ENCODE data around the gene C19orf33. TPM values are rescaled to one million over a fixed set of nuclear protein-coding genes. Genes with fewer than 3 reads are reported as not detected.

C19orf33 gene
- total RNA-seq, 1 experiment from 2014 or later: not detected

GRCh38 chr19:38265921-38266429, 38.1 kb upstream of the C19orf33 start:
- Histone ChIP-seq H3K36me3 (ENCODE audit: insufficient read depth, low read length) (no peaks in the 10 kb centered on the region), H3K9me3 (ENCODE audit: low read length) (no peaks in the 10 kb centered on the region), H2AFZ (ENCODE audit: low read length) (no peak overlapping the region), H3K27ac (ENCODE audit: low read length) (no peak overlapping the region), H3K9ac (ENCODE audit: low read length) (no peak overlapping the region), H4K20me1 (ENCODE audit: insufficient read depth, low read depth, low read length) (no peaks in the 10 kb centered on the region), H3K4me2 (ENCODE audit: low read depth, low read length, poor library complexity, severe bottlenecking) (no peak overlapping the region), H3K27me3 (ENCODE audit: low read length) (no peaks in the 10 kb centered on the region), H3K79me2 (ENCODE audit: low read length) (no peaks in the 10 kb centered on the region), H3K4me1 (ENCODE audit: low read length) (0 out of 2 replicates have a peak, but pooled peaks cover 3% of the 10 kb centered on the region), H3K9me2 (replicated peaks; ENCODE audit: insufficient read depth, low read length) (no peaks in the 10 kb centered on the region), H3K4me3 (ENCODE audit: low read length) (no peak overlapping the region)
- no peak for DNase-seq

GRCh38 chr19:38266981-38267597, 37.0 kb upstream of the C19orf33 start:
- Histone ChIP-seq H3K4me1 (ENCODE audit: low read length) (0 out of 2 replicates have a peak, but pooled peaks cover 3% of the 10 kb centered on the region), H3K9ac (ENCODE audit: low read length) (no peak overlapping the region), H2AFZ (ENCODE audit: low read length) (no peak overlapping the region), H3K36me3 (ENCODE audit: insufficient read depth, low read length) (no peaks in the 10 kb centered on the region), H3K79me2 (ENCODE audit: low read length) (no peaks in the 10 kb centered on the region), H3K4me3 (ENCODE audit: low read length) (no peak overlapping the region), H3K27me3 (ENCODE audit: low read length) (no peaks in the 10 kb centered on the region), H3K27ac (ENCODE audit: low read length) (no peak overlapping the region), H4K20me1 (ENCODE audit: insufficient read depth, low read depth, low read length) (no peaks in the 10 kb centered on the region), H3K9me3 (ENCODE audit: low read length) (no peaks in the 10 kb centered on the region), H3K9me2 (replicated peaks; ENCODE audit: insufficient read depth, low read length) (no peaks in the 10 kb centered on the region), H3K4me2 (ENCODE audit: low read depth, low read length, poor library complexity, severe bottlenecking) (no peak overlapping the region)
- DNase-seq: no peak

GRCh38 chr19:38267761-38268483, 36.1 kb upstream of the C19orf33 start:
- Histone ChIP-seq H3K79me2 (ENCODE audit: low read length) (no peaks in the 10 kb centered on the region), H3K9ac (ENCODE audit: low read length) (no peak overlapping the region), H3K27me3 (ENCODE audit: low read length) (no peaks in the 10 kb centered on the region), H4K20me1 (ENCODE audit: insufficient read depth, low read depth, low read length) (no peaks in the 10 kb centered on the region), H2AFZ (ENCODE audit: low read length) (no peak overlapping the region), H3K36me3 (ENCODE audit: insufficient read depth, low read length) (no peaks in the 10 kb centered on the region), H3K9me2 (replicated peaks; ENCODE audit: insufficient read depth, low read length) (no peaks in the 10 kb centered on the region), H3K27ac (ENCODE audit: low read length) (no peak overlapping the region), H3K4me1 (ENCODE audit: low read length) (0 out of 2 replicates have a peak, but pooled peaks cover 3% of the 10 kb centered on the region), H3K9me3 (ENCODE audit: low read length) (no peaks in the 10 kb centered on the region), H3K4me2 (ENCODE audit: low read depth, low read length, poor library complexity, severe bottlenecking) (no peak overlapping the region), H3K4me3 (ENCODE audit: low read length) (no peak overlapping the region)
- DNase-seq: no peak

- no peaks in the 10 kb centered on the region for H3K9me3 ChIP-seq (ENCODE audit: low read length)
- no peak overlapping the region for H2AFZ ChIP-seq (ENCODE audit: low read length)
- no peaks in the 10 kb centered on the region for H3K79me2 ChIP-seq (ENCODE audit: low read length)
- H3K4me2 ChIP-seq (ENCODE audit: low read depth, low read length, poor library complexity, severe bottlenecking): no peak overlapping the region
- no peaks in the 10 kb centered on the region for H3K36me3 ChIP-seq (ENCODE audit: insufficient read depth, low read length)
- H3K27ac ChIP-seq (ENCODE audit: low read length): no peak overlapping the region
- no peak overlapping the region for H3K9ac ChIP-seq (ENCODE audit: low read length)
- no peaks in the 10 kb centered on the region for H3K27me3 ChIP-seq (ENCODE audit: low read length)
- no peak overlapping the region for H3K4me3 ChIP-seq (ENCODE audit: low read length)
- H4K20me1 ChIP-seq (ENCODE audit: insufficient read depth, low read depth, low read length): no peaks in the 10 kb centered on the region
- DNase-seq: no peak
- no peaks in the 10 kb centered on the region for H3K9me2 ChIP-seq (replicated peaks; ENCODE audit: insufficient read depth, low read length)
- H3K4me1 ChIP-seq (ENCODE audit: low read length): 0 out of 2 replicates have a peak, but pooled peaks cover 3% of the 10 kb centered on the region
These were observed 35.5 kb upstream of the C19orf33 start for GRCh38 chr19:38268539-38268938.

- Histone ChIP-seq H3K36me3 (ENCODE audit: insufficient read depth, low read length) (no peaks in the 10 kb centered on the region), H3K4me1 (ENCODE audit: low read length) (no peaks in the 10 kb centered on the region), H3K9ac (ENCODE audit: low read length) (no peak overlapping the region), H4K20me1 (ENCODE audit: insufficient read depth, low read depth, low read length) (no peaks in the 10 kb centered on the region), H2AFZ (ENCODE audit: low read length) (no peak overlapping the region), H3K4me2 (ENCODE audit: low read depth, low read length, poor library complexity, severe bottlenecking) (no peak overlapping the region), H3K27me3 (ENCODE audit: low read length) (no peaks in the 10 kb centered on the region), H3K9me2 (replicated peaks; ENCODE audit: insufficient read depth, low read length) (no peaks in the 10 kb centered on the region), H3K4me3 (ENCODE audit: low read length) (no peak overlapping the region), H3K9me3 (ENCODE audit: low read length) (no peaks in the 10 kb centered on the region), H3K27ac (ENCODE audit: low read length) (no peak overlapping the region), H3K79me2 (ENCODE audit: low read length) (no peaks in the 10 kb centered on the region)
- no peak for DNase-seq
These were observed 33.4 kb upstream of the C19orf33 start for GRCh38 chr19:38270587-38271167.

- Histone ChIP-seq H3K4me1 (ENCODE audit: low read length) (no peaks in the 10 kb centered on the region), H3K4me2 (ENCODE audit: low read depth, low read length, poor library complexity, severe bottlenecking) (no peak overlapping the region), H3K9me2 (replicated peaks; ENCODE audit: insufficient read depth, low read length) (no peaks in the 10 kb centered on the region), H3K27me3 (ENCODE audit: low read length) (no peaks in the 10 kb centered on the region), H2AFZ (ENCODE audit: low read length) (no peak overlapping the region), H3K79me2 (ENCODE audit: low read length) (no peaks in the 10 kb centered on the region), H3K9ac (ENCODE audit: low read length) (no peak overlapping the region), H4K20me1 (ENCODE audit: insufficient read depth, low read depth, low read length) (no peaks in the 10 kb centered on the region), H3K9me3 (ENCODE audit: low read length) (no peaks in the 10 kb centered on the region), H3K36me3 (ENCODE audit: insufficient read depth, low read length) (no peaks in the 10 kb centered on the region), H3K27ac (ENCODE audit: low read length) (no peak overlapping the region), H3K4me3 (ENCODE audit: low read length) (no peak overlapping the region)
- DNase-seq: no peak
These were observed 30.6 kb upstream of the C19orf33 start for GRCh38 chr19:38273499-38273898.

- Histone ChIP-seq H3K79me2 (ENCODE audit: low read length) (no peaks in the 10 kb centered on the region), H3K27me3 (ENCODE audit: low read length) (no peaks in the 10 kb centered on the region), H3K9ac (ENCODE audit: low read length) (no peak overlapping the region), H3K4me2 (ENCODE audit: low read depth, low read length, poor library complexity, severe bottlenecking) (no peak overlapping the region), H3K36me3 (ENCODE audit: insufficient read depth, low read length) (no peaks in the 10 kb centered on the region), H4K20me1 (ENCODE audit: insufficient read depth, low read depth, low read length) (no peaks in the 10 kb centered on the region), H3K27ac (ENCODE audit: low read length) (no peak overlapping the region), H3K9me3 (ENCODE audit: low read length) (no peaks in the 10 kb centered on the region), H3K9me2 (replicated peaks; ENCODE audit: insufficient read depth, low read length) (no peaks in the 10 kb centered on the region), H3K4me3 (ENCODE audit: low read length) (no peak overlapping the region), H2AFZ (ENCODE audit: low read length) (no peak overlapping the region), H3K4me1 (ENCODE audit: low read length) (no peaks in the 10 kb centered on the region)
- no peak for DNase-seq
These were observed 29.3 kb upstream of the C19orf33 start for GRCh38 chr19:38274739-38275138.

- Histone ChIP-seq H2AFZ (ENCODE audit: low read length) (no peak overlapping the region), H3K27me3 (ENCODE audit: low read length) (no peaks in the 10 kb centered on the region), H3K9me3 (ENCODE audit: low read length) (no peaks in the 10 kb centered on the region), H3K9ac (ENCODE audit: low read length) (no peak overlapping the region), H3K79me2 (ENCODE audit: low read length) (no peaks in the 10 kb centered on the region), H4K20me1 (ENCODE audit: insufficient read depth, low read depth, low read length) (no peaks in the 10 kb centered on the region), H3K4me1 (ENCODE audit: low read length) (no peaks in the 10 kb centered on the region), H3K4me2 (ENCODE audit: low read depth, low read length, poor library complexity, severe bottlenecking) (no peak overlapping the region), H3K4me3 (ENCODE audit: low read length) (no peak overlapping the region), H3K27ac (ENCODE audit: low read length) (no peak overlapping the region), H3K36me3 (ENCODE audit: insufficient read depth, low read length) (no peaks in the 10 kb centered on the region), H3K9me2 (replicated peaks; ENCODE audit: insufficient read depth, low read length) (no peaks in the 10 kb centered on the region)
- DNase-seq: no peak
These were observed 27.0 kb upstream of the C19orf33 start for GRCh38 chr19:38276942-38277517.
